Hepatocyte (in vitro differentiated cells): ENCODE results near the gene RNF145. TPM values are rescaled to one million over a fixed set of nuclear protein-coding genes. Genes with fewer than 3 reads are reported as not detected.

ENCODE experiments used
- DNase-seq: peaks from one replicate; pipeline ENCODE4 v3.0.0-alpha.2; 2016; ENCODE audit warnings: low spot score
- H2AFZ ChIP-seq: fragments of 200-600 bp; sonication (generic); 2 replicates; pipeline ENCODE4 v1.6.0; 2016; ENCODE audit warnings: antibody characterized with exemption, mild to moderate bottlenecking
- H3K27ac ChIP-seq: fragments of 200-600 bp; sonication (generic); 2 replicates; pipeline ENCODE4 v1.5.1; 2016; ENCODE audit warnings: mild to moderate bottlenecking
- H3K27me3 ChIP-seq: fragments of 200-600 bp; sonication (generic); 2 replicates; pipeline ENCODE4 v1.6.1; 2016
- H3K36me3 ChIP-seq: fragments of 200-600 bp; sonication (generic); replicated peaks from 2 replicates; pipeline ENCODE4 v1.5.1; 2016; ENCODE audit warnings: low read depth; ENCODE audit not compliant: insufficient read depth
- H3K4me1 ChIP-seq: fragments of 200-600 bp; sonication (generic); 2 replicates; pipeline ENCODE4 v1.5.1; 2016; ENCODE audit warnings: mild to moderate bottlenecking, moderate library complexity; ENCODE audit not compliant: insufficient read depth
- H3K4me2 ChIP-seq: fragments of 200-600 bp; sonication (generic); 2 replicates; pipeline ENCODE4 v1.6.0; 2016
- H3K4me3 ChIP-seq: fragments of 200-600 bp; sonication (generic); 2 replicates; pipeline ENCODE4 v1.5.1; 2016; ENCODE audit warnings: mild to moderate bottlenecking
- H3K79me2 ChIP-seq: fragments of 200-600 bp; sonication (generic); 2 replicates; pipeline ENCODE4 v1.6.0; 2017; ENCODE audit warnings: mild to moderate bottlenecking
- H3K9me2 ChIP-seq: fragments of 200-600 bp; sonication (generic); replicated peaks from 2 replicates; pipeline ENCODE4 v1.6.0; 2017; ENCODE audit warnings: mild to moderate bottlenecking; ENCODE audit not compliant: insufficient read depth
- H3K9me3 ChIP-seq: fragments of 200-600 bp; sonication (generic); 2 replicates; pipeline ENCODE4 v1.5.1; 2016; ENCODE audit warnings: low read depth, mild to moderate bottlenecking
- H4K20me1 ChIP-seq: fragments of 200-600 bp; sonication (generic); 2 replicates; pipeline ENCODE4 v1.6.0; 2016; ENCODE audit warnings: mild to moderate bottlenecking; ENCODE audit not compliant: insufficient read depth, poor library complexity, severe bottlenecking
- EZH2 ChIP-seq: fragments of 200-600 bp; sonication (generic); IDR thresholded peaks from 2 replicates; pipeline ENCODE4 v1.6.1; 2016; ENCODE audit warnings: antibody characterized with exemption, mild to moderate bottlenecking, borderline replicate concordance
- EZH2phosphoT487 ChIP-seq: fragments of 200-600 bp; sonication (generic); IDR thresholded peaks from one replicate; pipeline ENCODE4 v1.6.1; 2018; ENCODE audit warnings: antibody characterized with exemption, mild to moderate bottlenecking, low read depth, moderate library complexity; ENCODE audit not compliant: unreplicated experiment, severe bottlenecking
- WGBS: methylation state at CpG from one replicate; pipeline ENCODE4 v1.1.6; 2016; ENCODE audit warnings: low lambda C conversion rate; ENCODE audit errors: missing lambda C conversion rate; 5-methylcytosine and 5-hydroxymethylcytosine counted together
- polyA plus RNA-seq: library from polyadenylated mRNA; unstranded; fragments of >200 nt; fragmentation: Nextera tagmentation; extraction: Ambion mirVana; gene quantifications from 2 replicates; pipeline ENCODE4 v1.2.1, GENCODE V29; 2016
- total RNA-seq: library from RNA; depleted of rRNA; stranded (reverse); fragments of >200 nt; gene quantifications from 2 replicates; pipeline ENCODE4 v1.2.3, GENCODE V29; 2014
- TF ChIP-seq, protein P1 (sequence below): fragments of 200-600 bp; sonication (generic); IDR thresholded peaks from 2 replicates; pipeline ENCODE4 v1.5.1; 2016; ENCODE audit warnings: antibody characterized with exemption, mild to moderate bottlenecking; ENCODE audit not compliant: poor library complexity

RNF145 gene, protein sequence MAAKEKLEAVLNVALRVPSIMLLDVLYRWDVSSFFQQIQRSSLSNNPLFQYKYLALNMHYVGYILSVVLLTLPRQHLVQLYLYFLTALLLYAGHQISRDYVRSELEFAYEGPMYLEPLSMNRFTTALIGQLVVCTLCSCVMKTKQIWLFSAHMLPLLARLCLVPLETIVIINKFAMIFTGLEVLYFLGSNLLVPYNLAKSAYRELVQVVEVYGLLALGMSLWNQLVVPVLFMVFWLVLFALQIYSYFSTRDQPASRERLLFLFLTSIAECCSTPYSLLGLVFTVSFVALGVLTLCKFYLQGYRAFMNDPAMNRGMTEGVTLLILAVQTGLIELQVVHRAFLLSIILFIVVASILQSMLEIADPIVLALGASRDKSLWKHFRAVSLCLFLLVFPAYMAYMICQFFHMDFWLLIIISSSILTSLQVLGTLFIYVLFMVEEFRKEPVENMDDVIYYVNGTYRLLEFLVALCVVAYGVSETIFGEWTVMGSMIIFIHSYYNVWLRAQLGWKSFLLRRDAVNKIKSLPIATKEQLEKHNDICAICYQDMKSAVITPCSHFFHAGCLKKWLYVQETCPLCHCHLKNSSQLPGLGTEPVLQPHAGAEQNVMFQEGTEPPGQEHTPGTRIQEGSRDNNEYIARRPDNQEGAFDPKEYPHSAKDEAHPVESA
- 36.2 and 37.4 TPM in 2 replicates for total RNA-seq
- 13.0 and 15.1 TPM in 2 replicates for polyA plus RNA-seq

DNA sequence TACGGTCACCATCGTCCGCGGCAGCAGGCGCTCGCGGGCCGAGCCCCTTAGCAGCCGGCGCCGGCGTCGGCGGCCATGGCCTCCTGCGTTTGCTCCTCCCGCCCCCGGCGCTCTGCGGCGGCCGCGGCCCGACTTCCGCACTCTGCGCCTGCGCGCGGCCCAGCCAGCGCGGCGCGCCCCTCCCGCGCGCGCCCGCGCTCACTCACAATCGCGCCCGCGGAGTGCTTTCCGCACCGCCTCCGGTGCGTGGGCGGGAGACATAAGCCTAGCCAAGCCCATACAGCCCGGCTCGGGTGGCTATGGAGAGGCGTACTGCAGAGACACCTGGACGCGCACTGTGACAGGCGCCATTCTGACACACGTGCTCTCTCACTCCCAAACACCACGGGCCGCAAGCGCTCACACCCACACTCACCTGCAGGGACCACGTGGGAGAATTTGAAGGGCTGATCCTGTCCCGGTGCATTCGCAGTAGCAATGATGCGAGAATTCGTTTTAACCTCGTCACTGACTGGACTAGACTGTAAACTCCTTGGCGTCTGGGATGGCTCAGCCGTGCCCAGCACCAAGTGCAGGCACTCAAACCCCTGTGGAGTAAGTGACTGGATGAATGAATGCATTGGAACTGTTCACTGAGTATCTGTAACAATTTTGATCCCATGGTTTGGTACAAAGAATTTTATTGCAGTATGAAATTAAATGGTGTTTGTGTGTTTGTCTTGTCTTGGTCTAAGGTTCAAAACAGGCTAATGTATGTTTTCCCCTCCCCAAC is at the start of gene RNF145:
Gene RNF145 (minus strand): TSS at position 116 of the 772 bp plus-strand sequence. CDS start 5,936 bp downstream, outside the sequence.
- H3K36me3 ChIP-seq, result no peaks in the 10 kb centered on the region
- peaks cover 28% of the 10 kb centered on the region for H4K20me1 ChIP-seq
- peaks cover 18% of the 10 kb centered on the region for H3K4me1 ChIP-seq
- no peak for TF ChIP-seq EZH2
- TF ChIP-seq, protein P1, sequence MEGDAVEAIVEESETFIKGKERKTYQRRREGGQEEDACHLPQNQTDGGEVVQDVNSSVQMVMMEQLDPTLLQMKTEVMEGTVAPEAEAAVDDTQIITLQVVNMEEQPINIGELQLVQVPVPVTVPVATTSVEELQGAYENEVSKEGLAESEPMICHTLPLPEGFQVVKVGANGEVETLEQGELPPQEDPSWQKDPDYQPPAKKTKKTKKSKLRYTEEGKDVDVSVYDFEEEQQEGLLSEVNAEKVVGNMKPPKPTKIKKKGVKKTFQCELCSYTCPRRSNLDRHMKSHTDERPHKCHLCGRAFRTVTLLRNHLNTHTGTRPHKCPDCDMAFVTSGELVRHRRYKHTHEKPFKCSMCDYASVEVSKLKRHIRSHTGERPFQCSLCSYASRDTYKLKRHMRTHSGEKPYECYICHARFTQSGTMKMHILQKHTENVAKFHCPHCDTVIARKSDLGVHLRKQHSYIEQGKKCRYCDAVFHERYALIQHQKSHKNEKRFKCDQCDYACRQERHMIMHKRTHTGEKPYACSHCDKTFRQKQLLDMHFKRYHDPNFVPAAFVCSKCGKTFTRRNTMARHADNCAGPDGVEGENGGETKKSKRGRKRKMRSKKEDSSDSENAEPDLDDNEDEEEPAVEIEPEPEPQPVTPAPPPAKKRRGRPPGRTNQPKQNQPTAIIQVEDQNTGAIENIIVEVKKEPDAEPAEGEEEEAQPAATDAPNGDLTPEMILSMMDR, result no peak
- no peak for TF ChIP-seq EZH2phosphoT487
- H3K9me3 ChIP-seq, result no peaks in the 10 kb centered on the region
- H2AFZ ChIP-seq, result peak within 1 kb of the TSS; percentile 74
- peaks cover 46% of the 10 kb centered on the region for H3K79me2 ChIP-seq
- under 1% methylated on average over 56 of the region's 65 CpGs for WGBS
- DNase-seq, result peak; percentile 96
- peak within 1 kb of the TSS; percentile 90 for H3K4me2 ChIP-seq
- H3K4me3 ChIP-seq, result peak within 1 kb of the TSS; percentile 77
- no peaks in the 10 kb centered on the region for H3K9me2 ChIP-seq
- no peaks in the 10 kb centered on the region for H3K27me3 ChIP-seq
- peak within 1 kb of the TSS; percentile 98 for H3K27ac ChIP-seq

DNA sequence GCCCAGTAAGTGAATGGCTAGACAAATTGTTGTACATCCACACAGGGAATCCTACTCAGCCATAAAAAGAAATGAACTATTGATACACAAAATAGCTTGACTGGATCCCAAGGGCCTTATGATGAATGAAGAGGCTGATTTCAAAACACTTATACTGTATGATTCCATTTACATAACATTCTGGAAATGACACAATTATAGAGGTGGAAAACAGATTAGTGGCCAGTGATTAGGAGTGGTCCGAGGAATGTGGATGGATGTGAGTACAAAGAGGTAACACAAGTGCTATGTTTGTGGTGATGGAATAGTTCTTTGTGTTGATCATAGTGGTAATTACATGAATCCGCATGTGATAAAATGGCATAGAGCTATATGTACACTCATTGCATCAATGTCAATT is 49.0 kb upstream of the RNF145 start:
- Histone ChIP-seq H3K36me3 (no peaks in the 10 kb centered on the region), H3K27ac (no peak overlapping the region), H3K9me3 (no peaks in the 10 kb centered on the region), H3K4me2 (no peak overlapping the region), H3K9me2 (no peaks in the 10 kb centered on the region), H3K4me1 (peaks cover 7% of the 10 kb centered on the region), H2AFZ (no peak overlapping the region), H4K20me1 (no peaks in the 10 kb centered on the region), H3K79me2 (peaks cover 2% of the 10 kb centered on the region), H3K4me3 (no peak overlapping the region), H3K27me3 (peaks cover 7% of the 10 kb centered on the region)
- 94% methylated on average over 2 of the region's 2 CpGs for WGBS
- no peak for TF ChIP-seq EZH2phosphoT487
- TF ChIP-seq EZH2, result no peak
- TF ChIP-seq, protein P1, result no peak
- no peak for DNase-seq

DNA sequence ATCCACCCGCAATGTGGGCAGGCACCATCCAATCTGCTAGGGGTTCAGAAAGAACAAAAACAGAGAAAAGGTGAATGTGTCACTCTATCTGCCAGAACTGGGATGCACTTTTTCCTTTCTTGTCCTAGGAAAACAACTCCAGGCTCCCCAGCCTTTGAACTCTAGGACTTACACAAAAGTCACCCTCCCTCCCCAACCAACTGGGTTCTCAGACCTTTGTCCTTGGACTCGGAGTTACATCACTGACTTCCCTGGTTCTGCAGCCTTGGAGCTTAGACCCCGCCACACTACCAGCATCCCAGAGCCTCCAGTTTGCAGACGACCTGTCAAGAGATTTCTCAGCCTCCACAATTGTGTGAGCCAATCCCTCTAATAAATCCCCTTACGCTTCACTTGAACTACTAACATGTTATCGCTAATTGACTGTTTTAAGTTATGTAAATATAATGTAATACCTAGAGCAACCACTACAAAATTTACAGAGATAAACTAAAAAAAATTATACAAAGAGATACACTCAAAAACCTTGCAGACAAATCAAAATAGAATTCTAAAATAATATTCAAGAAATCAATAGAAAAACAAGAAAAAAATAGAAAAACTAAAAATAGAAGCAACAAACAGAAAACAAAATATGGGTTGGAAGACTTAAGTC is 48.4 kb upstream of the RNF145 start:
- Histone ChIP-seq H3K9me3 (no peaks in the 10 kb centered on the region), H3K9me2 (no peaks in the 10 kb centered on the region), H2AFZ (no peak overlapping the region), H3K4me3 (no peak overlapping the region), H4K20me1 (no peaks in the 10 kb centered on the region), H3K4me1 (peaks cover 7% of the 10 kb centered on the region), H3K27ac (no peak overlapping the region), H3K27me3 (peaks cover 7% of the 10 kb centered on the region), H3K4me2 (no peak overlapping the region), H3K36me3 (no peaks in the 10 kb centered on the region), H3K79me2 (no peaks in the 10 kb centered on the region)
- peak; percentile 8 for DNase-seq
- TF ChIP-seq EZH2 (no peak), EZH2phosphoT487 (no peak)
- TF ChIP-seq, protein P1, result no peak
- 77% methylated on average over 6 of the region's 6 CpGs for WGBS
